Endothelial cell of umbilical vein (primary cell): ENCODE results near the gene CCDC195. TPM values are rescaled to one million over a fixed set of nuclear protein-coding genes. Genes with fewer than 3 reads are reported as not detected.

ENCODE experiments used
- BruUV-seq: library from RNA; stranded (reverse); fragments of 400-500 nt; replicated peaks from 2 replicates; lab custom pipeline; 2021; lab: Mats Ljungman, UMichigan
- CTCF ChIA-PET: fragments of 300-600, 350-600 bp; sonication (Branson Sonifier 250); formaldehyde crosslinking; loops from one replicate; lab custom pipeline; 2021; ENCODE audit warnings: antibody characterized with exemption, inconsistent platforms; lab: Charles Lee
- POLR2A ChIA-PET: fragments of 300-600, 350-600 bp; sonication (Branson Sonifier 250); formaldehyde crosslinking; loops from one replicate; lab custom pipeline; 2021; ENCODE audit warnings: antibody characterized with exemption, inconsistent platforms; lab: Charles Lee
- DNase-seq: peaks from one replicate; pipeline ENCODE4 v3.0.0-alpha.2; 2011; ENCODE audit warnings: low read depth, low spot score
- FAIRE-seq: peaks from 2 replicates; lab custom pipeline; 2011; peaks lifted over from hg19 to GRCh38; lab: Jason Lieb, UNC
- H2AFZ ChIP-seq: 2 replicates; pipeline ENCODE4 v1.6.0; 2012; ENCODE audit warnings: low read depth, low read length, control low read depth, inconsistent platforms
- H3K27ac ChIP-seq: 2 replicates; pipeline ENCODE4 v1.5.1; 2011; ENCODE audit warnings: low read depth, mild to moderate bottlenecking, control low read depth, low read length, moderate library complexity; ENCODE audit not compliant: insufficient read depth
- H3K27me3 ChIP-seq, 2 experiments: 2 replicates each; pipeline versions ENCODE4 v1.6.0 to v1.6.1; 2011; ENCODE audit warnings: low read length in 2 of 2, mixed read lengths in 1 of 2; ENCODE audit not compliant: control insufficient read depth in 2 of 2, insufficient read depth in 2 of 2
- H3K36me3 ChIP-seq, 2 experiments: 2 replicates in 1 of 2; 3 replicates in 1 of 2; pipeline ENCODE4 v1.5.1; 2011; ENCODE audit warnings: low read length in 2 of 2, mild to moderate bottlenecking in 1 of 2, moderate library complexity in 1 of 2; ENCODE audit not compliant: control insufficient read depth in 2 of 2, insufficient read depth in 2 of 2; ENCODE audit errors: extremely low read depth in 1 of 2
- H3K4me1 ChIP-seq: 3 replicates; pipeline ENCODE4 v1.5.1; 2011; ENCODE audit warnings: mild to moderate bottlenecking, low read length; ENCODE audit not compliant: control insufficient read depth, insufficient read depth; ENCODE audit errors: extremely low read depth
- H3K4me2 ChIP-seq: 2 replicates; pipeline ENCODE4 v1.6.1; 2011; ENCODE audit warnings: low read length, control low read depth, mixed read lengths; ENCODE audit not compliant: insufficient read depth
- H3K4me3 ChIP-seq, 3 experiments: fragments of 200-600 bp in 1 of 3; sonication (generic), shearing (Covaris generic) in 1 of 3; replicated peaks in 1 of 3; 2 replicates each; pipeline ENCODE4 v1.5.1; 2011 to 2016; ENCODE audit warnings: control low read depth in 3 of 3, low read length in 3 of 3, mild to moderate bottlenecking in 2 of 3, inconsistent platforms in 1 of 3, low read depth in 1 of 3, moderate library complexity in 1 of 3; ENCODE audit not compliant: insufficient read depth in 1 of 3
- H3K79me2 ChIP-seq: 2 replicates; pipeline ENCODE4 v1.6.0; 2012; ENCODE audit warnings: low read length, inconsistent platforms; ENCODE audit not compliant: control insufficient read depth, insufficient read depth
- H3K9ac ChIP-seq: replicated peaks from 2 replicates; pipeline ENCODE3; 2011; ENCODE audit warnings: low read length, control low read depth; ENCODE audit not compliant: insufficient read depth; ENCODE audit errors: extremely low read depth
- H3K9me1 ChIP-seq: replicated peaks from 3 replicates; pipeline ENCODE4 v1.6.0; 2011; ENCODE audit warnings: mild to moderate bottlenecking, low read length; ENCODE audit not compliant: control insufficient read depth, insufficient read depth; ENCODE audit errors: extremely low read depth
- H3K9me3 ChIP-seq: replicated peaks from 2 replicates; pipeline ENCODE4 v1.5.1; 2012; ENCODE audit warnings: low read length, inconsistent platforms; ENCODE audit not compliant: control insufficient read depth, insufficient read depth
- H4K20me1 ChIP-seq: replicated peaks from 2 replicates; pipeline ENCODE3; 2011; ENCODE audit warnings: mild to moderate bottlenecking, low read length; ENCODE audit not compliant: control insufficient read depth, insufficient read depth; ENCODE audit errors: extremely low read depth
- CTCF ChIP-seq, 2 donors: IDR thresholded peaks; 1 replicate in 1 of 2; 2 replicates in 1 of 2; pipeline ENCODE4 v1.5.1; 2011; ENCODE audit warnings: low read length in 2 of 2, mild to moderate bottlenecking in 2 of 2, moderate library complexity in 2 of 2, control low read depth in 1 of 2, inconsistent platforms in 1 of 2, low read depth in 1 of 2; ENCODE audit not compliant: insufficient read depth in 1 of 2; ENCODE audit errors: extremely low read depth in 1 of 2
- EZH2 ChIP-seq: IDR thresholded peaks from 2 replicates; pipeline ENCODE4 v1.6.1; 2012; ENCODE audit warnings: borderline replicate concordance, low read depth, mild to moderate bottlenecking, moderate library complexity, low read length, inconsistent platforms; ENCODE audit not compliant: severe bottlenecking
- FOS ChIP-seq: IDR thresholded peaks from 2 replicates; pipeline ENCODE4 v1.6.1; 2011; ENCODE audit warnings: mild to moderate bottlenecking, low read length, moderate library complexity, borderline replicate concordance; ENCODE audit not compliant: insufficient read depth
- GATA2 ChIP-seq: IDR thresholded peaks from 2 replicates; pipeline ENCODE4 v1.7.0; 2011; ENCODE audit warnings: low read depth, mild to moderate bottlenecking, moderate library complexity, mixed read lengths, low read length; ENCODE audit not compliant: insufficient read length, insufficient read depth
- JUN ChIP-seq: IDR thresholded peaks from 2 replicates; pipeline ENCODE4 v1.6.1; 2011; ENCODE audit warnings: borderline replicate concordance, low read depth; ENCODE audit not compliant: insufficient read length, insufficient read depth
- MAX ChIP-seq: IDR thresholded peaks from 2 replicates; pipeline ENCODE4 v1.6.1; 2011; ENCODE audit not compliant: insufficient read depth, insufficient read length
- MYC ChIP-seq: IDR thresholded peaks from one replicate; pipeline ENCODE4 v1.6.1; 2011; ENCODE audit warnings: mild to moderate bottlenecking, low read depth, low read length
- POLR2A ChIP-seq: IDR thresholded peaks from 2 replicates; pipeline ENCODE4 v1.6.1; 2012; ENCODE audit warnings: low read depth, mild to moderate bottlenecking, control low read depth, low read length
- POLR2AphosphoS5 ChIP-seq: IDR thresholded peaks from 2 replicates; pipeline ENCODE4 v1.6.1; 2012; ENCODE audit warnings: low read depth, mild to moderate bottlenecking, control low read depth, low read length, moderate library complexity; ENCODE audit not compliant: insufficient read depth
- dilution Hi-C: fragments of 300-500 bp; cut with MboI; formaldehyde crosslinking; loops from one replicate; pipeline ENCODE4 v1.15.0; 2019; ENCODE audit warnings: low sequenced_read_pairs; ENCODE audit not compliant: extremely low pct_ligation_motif_present
- intact Hi-C: fragments of 100-400 bp; cut with micrococcal nuclease; formaldehyde crosslinking; loops from one replicate; pipeline ENCODE4 v1.10.0; 2022
- polyA plus RNA-seq, 4 experiments: library from polyadenylated mRNA; depleted of rRNA in 3 of 4; stranded (reverse) in 3 of 4; unstranded in 1 of 4; fragments of >200 nt; gene quantifications; 2 replicates each; pipeline versions ENCODE4 v1.2.1 to v1.2.3, GENCODE V29; 2011 to 2012; ENCODE audit warnings: missing spikeins in 1 of 4
- total RNA-seq: library from RNA; stranded (reverse); gene quantifications from 2 replicates; pipeline ENCODE4 v1.2.3, GENCODE V29; 2021

The CCDC195 gene
- total and polyA plus RNA-seq, 2 donors (not counting 3 experiments of a cell fraction or from before 2014, with no cell fraction given), result not detected

GRCh38 chr2:224749136-224749535 lies 33.0 kb upstream of the CCDC195 start:
- Histone ChIP-seq H2AFZ (no peak overlapping the region), H3K9me1 (no peaks in the 10 kb centered on the region), H3K36me3 (no peaks in the 10 kb centered on the region), H3K79me2 (no peaks in the 10 kb centered on the region), H3K27ac (no peak overlapping the region), H3K9ac (no peak overlapping the region), H3K27me3 (no peaks in the 10 kb centered on the region), H3K4me2 (no peak overlapping the region), H4K20me1 (no peaks in the 10 kb centered on the region), H3K4me1 (no peaks in the 10 kb centered on the region), H3K4me3 (no peak overlapping the region), H3K9me3 (no peaks in the 10 kb centered on the region)
- no peak for FAIRE-seq
- dilution Hi-C loops, result no loop called here
- CTCF ChIA-PET, result interaction anchor here (1.0 kb wide), 1 partner anchor 911 kb away, joined by 3 read pairs; no protein-coding TSS in a partner anchor
- BruUV-seq, result no TSS peak
- DNase-seq, result no peak
- intact Hi-C loops, result loop anchor here (1.0 kb wide), 1 partner anchor 253 kb away; no protein-coding TSS in a partner anchor
- POLR2A ChIA-PET, result no interaction called here
- no peak for TF ChIP-seq EZH2
- TF ChIP-seq MYC, result no peak

GRCh38 chr2:224747765-224748164 lies 31.6 kb upstream of the CCDC195 start:
- Histone ChIP-seq H3K79me2 (no peaks in the 10 kb centered on the region), H2AFZ (no peak overlapping the region), H3K9ac (no peak overlapping the region), H3K4me1 (no peaks in the 10 kb centered on the region), H3K4me3 (no peak overlapping the region), H3K27me3 (no peaks in the 10 kb centered on the region), H4K20me1 (no peaks in the 10 kb centered on the region), H3K4me2 (no peak overlapping the region), H3K9me3 (no peaks in the 10 kb centered on the region), H3K36me3 (no peaks in the 10 kb centered on the region), H3K27ac (no peak overlapping the region), H3K9me1 (no peaks in the 10 kb centered on the region)
- ChIA-PET CTCF (interaction anchor here (1.1 kb wide), 1 partner anchor 19 kb away, joined by 3 read pairs; no protein-coding TSS in a partner anchor), POLR2A (no interaction called here)
- intact Hi-C loops (no loop called here), dilution Hi-C loops (no loop called here)
- DNase-seq (no peak), FAIRE-seq (no peak)
- TF ChIP-seq POLR2AphosphoS5 (no peak), GATA2 (no peak), MAX (no peak), CTCF (IDR thresholded peaks at IDR 0.05; ENCODE audit: extremely low read depth in 1 of 2, insufficient read depth in 1 of 2, low read depth in 1 of 2, low read length in 2 of 2) (no peak), POLR2A (no peak), JUN (no peak), EZH2 (no peak), FOS (no peak), MYC (no peak)
- BruUV-seq, result no TSS peak
